ENCODE measurements around the gene M6PR.

GRCh38 chr12:8941691-8942478 lies 7.6 kb downstream of the M6PR start:
- TF ChIP-seq CTCF (IDR thresholded peaks at IDR 0.05 in 2 of 3, conservative IDR thresholded peaks at IDR 0.05 in 1 of 3; ENCODE audit: control insufficient read depth in 2 of 3, extremely low read depth in 1 of 3, insufficient read depth in 1 of 3, low read depth in 3 of 3, low read length in 3 of 3): no peak
- TF ChIP-seq RFX5 (IDR thresholded peaks at IDR 0.05; ENCODE audit: low read depth, low read length): no peak
- no peak for TF ChIP-seq POLR2AphosphoS5 (IDR thresholded peaks at IDR 0.05; ENCODE audit: low read length)
- no peak for TF ChIP-seq CREB1 (IDR thresholded peaks at IDR 0.05; ENCODE audit: low read depth)
- no peak for TF ChIP-seq TBL1XR1 (IDR thresholded peaks at IDR 0.05; ENCODE audit: low read depth, low read length)
- no peak for TF ChIP-seq YY1 (IDR thresholded peaks at IDR 0.05; ENCODE audit: low read depth, low read length)

All from GM12878 (cell line).